ENCODE measurements around the gene RETREG3. TPM values are rescaled to one million over a fixed set of nuclear protein-coding genes. Genes with fewer than 3 reads are reported as not detected.

RETREG3 gene
- total and polyA plus RNA-seq, 4 donors: 16.1 to 62.7 (median 44.5) TPM

DNA sequence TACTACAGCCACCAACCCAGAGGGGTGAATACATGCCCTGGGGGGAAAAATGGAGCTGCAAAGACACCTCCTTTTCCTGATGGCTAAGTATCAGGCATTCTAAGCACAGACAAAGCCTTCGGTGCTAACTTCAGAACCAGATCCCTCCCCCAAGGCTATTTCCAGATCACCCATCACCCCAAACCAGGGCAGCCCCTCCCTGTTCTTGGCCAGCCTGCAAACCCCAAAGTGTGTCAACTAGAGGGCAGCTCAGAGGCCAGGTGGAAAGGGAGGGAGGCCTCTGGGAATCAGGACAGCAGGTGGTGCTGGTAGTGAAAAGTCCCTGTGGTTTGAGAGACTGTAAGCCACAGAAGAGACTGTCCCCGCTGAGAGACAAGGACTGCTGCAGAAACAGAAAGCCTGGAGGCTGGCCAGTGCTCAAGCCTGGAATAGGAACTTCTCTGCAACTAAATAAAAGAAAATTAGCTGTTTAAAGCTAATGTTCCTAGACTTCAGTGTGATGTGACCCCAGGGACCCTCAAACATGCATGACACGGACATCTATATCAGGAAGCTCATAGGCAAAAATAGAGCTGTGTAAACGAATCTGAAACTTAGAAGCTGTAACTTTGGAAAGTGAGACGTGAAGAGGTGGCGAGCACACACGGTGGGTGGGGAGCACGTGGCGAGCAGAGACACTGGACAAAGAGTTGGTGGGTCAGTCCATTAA is 9.4 kb upstream of the RETREG3 start:
- Histone ChIP-seq H3K4me1 (ENCODE audit: control insufficient read depth in 5 of 5, insufficient read depth in 5 of 5, low read length in 5 of 5) (peaks cover 0 to 8% (median 0%) of the 10 kb centered on the region in 5 donors), H3K27me3 (ENCODE audit: control insufficient read depth in 3 of 3, insufficient read depth in 3 of 3, low read length in 2 of 3) (no peaks in the 10 kb centered on the region), H3K27ac (ENCODE audit: low read depth in 1 of 2, low read length in 1 of 2) (no peak overlapping the region), H3K9ac (ENCODE audit: insufficient read depth in 1 of 2, low read length in 2 of 2) (peak overlapping the region in 1 of 2 donors; percentile 24), H3K4me3 (no peak overlapping the region), H3K9me3 (ENCODE audit: control insufficient read depth in 4 of 4, insufficient read depth in 3 of 4, low read length in 3 of 4) (peaks cover 0 to 3% (median 0%) of the 10 kb centered on the region in 4 donors), H3K36me3 (ENCODE audit: control insufficient read depth in 4 of 4, insufficient read depth in 4 of 4, low read length in 4 of 4) (peaks cover 7 to 18% (median 13%) of the 10 kb centered on the region in 4 donors)
- 47 to 56% methylated on average over 9 of the region's 9 CpGs for WGBS, 2 donors
- peak in 2 of 3 donors; percentile 19 to 43 for DNase-seq
- ATAC-seq (ENCODE audit: insufficient read depth, low FRiP score): no peak
- TF ChIP-seq, protein P1, sequence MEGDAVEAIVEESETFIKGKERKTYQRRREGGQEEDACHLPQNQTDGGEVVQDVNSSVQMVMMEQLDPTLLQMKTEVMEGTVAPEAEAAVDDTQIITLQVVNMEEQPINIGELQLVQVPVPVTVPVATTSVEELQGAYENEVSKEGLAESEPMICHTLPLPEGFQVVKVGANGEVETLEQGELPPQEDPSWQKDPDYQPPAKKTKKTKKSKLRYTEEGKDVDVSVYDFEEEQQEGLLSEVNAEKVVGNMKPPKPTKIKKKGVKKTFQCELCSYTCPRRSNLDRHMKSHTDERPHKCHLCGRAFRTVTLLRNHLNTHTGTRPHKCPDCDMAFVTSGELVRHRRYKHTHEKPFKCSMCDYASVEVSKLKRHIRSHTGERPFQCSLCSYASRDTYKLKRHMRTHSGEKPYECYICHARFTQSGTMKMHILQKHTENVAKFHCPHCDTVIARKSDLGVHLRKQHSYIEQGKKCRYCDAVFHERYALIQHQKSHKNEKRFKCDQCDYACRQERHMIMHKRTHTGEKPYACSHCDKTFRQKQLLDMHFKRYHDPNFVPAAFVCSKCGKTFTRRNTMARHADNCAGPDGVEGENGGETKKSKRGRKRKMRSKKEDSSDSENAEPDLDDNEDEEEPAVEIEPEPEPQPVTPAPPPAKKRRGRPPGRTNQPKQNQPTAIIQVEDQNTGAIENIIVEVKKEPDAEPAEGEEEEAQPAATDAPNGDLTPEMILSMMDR (IDR thresholded peaks at IDR 0.05; ENCODE audit: control extremely low read depth, extremely low read depth): no peak

DNA sequence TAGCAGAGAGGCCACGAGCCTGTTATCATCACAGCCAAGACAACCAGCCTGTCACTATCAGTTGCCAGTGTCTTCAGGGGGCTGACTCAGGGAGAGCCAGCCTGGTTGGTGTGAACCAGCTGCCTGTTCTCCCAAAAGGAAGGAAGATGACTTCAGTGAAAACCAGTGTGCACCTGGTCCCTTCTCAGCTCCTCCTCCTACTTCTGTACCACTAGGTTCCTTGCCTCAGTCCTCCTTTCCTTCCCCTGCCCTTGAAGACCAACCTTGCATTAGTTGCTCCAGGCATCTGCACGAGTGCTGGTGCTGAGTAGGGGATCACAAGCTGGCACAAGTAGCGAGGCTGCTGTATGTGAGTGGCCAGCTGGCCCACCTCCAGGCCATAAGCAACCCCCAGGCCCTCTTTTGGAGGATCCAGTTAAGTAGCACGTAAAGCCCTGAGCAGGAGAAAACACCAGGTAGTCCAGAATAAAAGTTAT is 8.8 kb upstream of the RETREG3 start:
- Histone ChIP-seq H3K4me3 (no peak overlapping the region), H3K4me1 (ENCODE audit: control insufficient read depth in 5 of 5, insufficient read depth in 5 of 5, low read length in 5 of 5) (peaks cover 0 to 8% (median 0%) of the 10 kb centered on the region in 5 donors), H3K27me3 (ENCODE audit: control insufficient read depth in 3 of 3, insufficient read depth in 3 of 3, low read length in 2 of 3) (no peaks in the 10 kb centered on the region), H3K27ac (ENCODE audit: low read depth in 1 of 2, low read length in 1 of 2) (no peak overlapping the region), H3K9me3 (ENCODE audit: control insufficient read depth in 4 of 4, insufficient read depth in 3 of 4, low read length in 3 of 4) (peaks cover 0 to 3% (median 0%) of the 10 kb centered on the region in 4 donors), H3K9ac (ENCODE audit: insufficient read depth in 1 of 2, low read length in 2 of 2) (peak overlapping the region in 1 of 2 donors; percentile 24), H3K36me3 (ENCODE audit: control insufficient read depth in 4 of 4, insufficient read depth in 4 of 4, low read length in 4 of 4) (peaks cover 7 to 21% (median 16%) of the 10 kb centered on the region in 4 donors)
- ATAC-seq (ENCODE audit: insufficient read depth, low FRiP score): no peak
- TF ChIP-seq, protein P1 (IDR thresholded peaks at IDR 0.05; ENCODE audit: control extremely low read depth, extremely low read depth): no peak
- peak in 1 of 3 donors; percentile 8 for DNase-seq
- 68 to 71% methylated on average over 4 of the region's 4 CpGs for whole genome bisulfite sequencing, 2 donors

DNA sequence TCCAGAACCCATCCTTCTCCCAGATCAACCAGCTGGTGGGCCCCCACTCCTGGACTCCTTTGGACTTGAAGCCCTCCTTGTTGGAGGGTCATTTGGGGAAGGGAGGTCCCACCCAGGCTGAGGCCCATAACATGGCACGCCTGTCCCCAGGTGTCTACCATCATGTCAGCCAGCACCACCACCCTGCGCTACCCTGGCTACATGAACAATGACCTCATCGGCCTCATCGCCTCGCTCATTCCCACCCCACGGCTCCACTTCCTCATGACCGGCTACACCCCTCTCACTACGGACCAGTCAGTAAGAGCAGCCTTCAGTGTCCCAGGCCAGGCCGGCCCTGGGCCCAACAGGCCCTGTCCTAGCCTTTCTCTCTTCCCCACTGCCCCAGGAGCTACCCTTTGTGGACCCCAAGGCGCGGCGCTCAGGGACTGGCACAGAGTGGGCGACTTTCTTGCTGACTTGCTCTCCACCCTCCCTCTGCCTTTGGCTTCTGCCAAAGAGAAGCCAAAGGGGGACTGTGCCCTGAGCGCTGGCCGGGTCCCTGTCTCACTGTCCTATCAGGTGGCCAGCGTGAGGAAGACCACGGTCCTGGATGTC is 4.6 kb upstream of the RETREG3 start:
- TF ChIP-seq, protein P1 (IDR thresholded peaks at IDR 0.05; ENCODE audit: control extremely low read depth, extremely low read depth): no peak
- Histone ChIP-seq H3K27me3 (ENCODE audit: control insufficient read depth in 3 of 3, insufficient read depth in 3 of 3, low read length in 2 of 3) (no peaks in the 10 kb centered on the region), H3K36me3 (ENCODE audit: control insufficient read depth in 4 of 4, insufficient read depth in 4 of 4, low read length in 4 of 4) (peaks cover 7 to 28% (median 21%) of the 10 kb centered on the region in 4 donors), H3K4me3 (no peak overlapping the region), H3K9me3 (ENCODE audit: control insufficient read depth in 4 of 4, insufficient read depth in 3 of 4, low read length in 3 of 4) (peaks cover 0 to 3% (median 0%) of the 10 kb centered on the region in 4 donors), H3K4me1 (ENCODE audit: control insufficient read depth in 5 of 5, insufficient read depth in 5 of 5, low read length in 5 of 5) (peaks cover 0 to 11% (median 0%) of the 10 kb centered on the region in 5 donors), H3K9ac (ENCODE audit: insufficient read depth in 1 of 2, low read length in 2 of 2) (no peak overlapping the region), H3K27ac (ENCODE audit: low read depth in 1 of 2, low read length in 1 of 2) (no peak overlapping the region)
- ATAC-seq (ENCODE audit: insufficient read depth, low FRiP score) (no peak), DNase-seq (no peak)
- WGBS, 2 donors: 96 to 97% methylated on average over 17 of the region's 17 CpGs
